ENCODE data around the gene VAMP8.

VAMP8 gene

DNA sequence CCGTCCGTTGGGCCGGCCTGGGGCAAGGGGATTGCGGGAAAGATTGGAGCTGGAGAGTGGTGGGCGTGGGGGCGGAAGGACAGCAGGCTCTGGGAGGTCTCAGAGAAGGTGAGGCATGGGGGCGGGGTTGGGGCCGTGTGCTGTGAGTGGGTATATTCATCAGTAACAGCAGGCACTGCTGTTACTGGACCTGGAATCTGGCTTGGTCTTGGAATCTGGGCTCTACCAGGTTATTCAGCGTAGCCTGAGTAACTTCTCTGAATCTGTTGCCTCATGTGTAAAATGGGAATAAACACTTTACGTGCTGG, 18.6 kb downstream of the VAMP8 start:
- TF ChIP-seq ZNF274 (IDR thresholded peaks at IDR 0.05; ENCODE audit: low read depth, low read length) (no peak), YY1 (IDR thresholded peaks at IDR 0.05; ENCODE audit: insufficient read depth, insufficient read length) (no peak), SUZ12 (IDR thresholded peaks at IDR 0.05; ENCODE audit: extremely low read depth, insufficient read depth, insufficient read length) (no peak)

GRCh38 chr2:85596486-85597143, 19.2 kb downstream of the VAMP8 start:
- Histone ChIP-seq H3K9me3 (ENCODE audit: insufficient read depth, low read length) (no peaks in the 10 kb centered on the region), H3K36me3 (ENCODE audit: insufficient read depth, insufficient read length, low read length) (peaks cover 42% of the 10 kb centered on the region), H3K9ac (ENCODE audit: insufficient read length, low read depth) (peak overlapping the region; percentile 86), H3K4me3 (ENCODE audit: insufficient read length, low read depth) (peak overlapping the region; percentile 91), H3K4me1 (ENCODE audit: insufficient read depth, insufficient read length) (peaks cover 2% of the 10 kb centered on the region), H3K27me3 (ENCODE audit: insufficient read depth, insufficient read length) (no peaks in the 10 kb centered on the region)
- DNase-seq (ENCODE audit: low read depth, low spot score) = no peak
- TF ChIP-seq SUZ12 (IDR thresholded peaks at IDR 0.05; ENCODE audit: extremely low read depth, insufficient read depth, insufficient read length) = no peak
- no peak for TF ChIP-seq ZNF274 (IDR thresholded peaks at IDR 0.05; ENCODE audit: low read depth, low read length)
- no peak for TF ChIP-seq YY1 (IDR thresholded peaks at IDR 0.05; ENCODE audit: insufficient read depth, insufficient read length)

More for the DNA sequence above, 18.6 kb downstream of the VAMP8 start:
- no peak for DNase-seq (ENCODE audit: low read depth, low spot score)
- Histone ChIP-seq H3K4me1 (ENCODE audit: insufficient read depth, insufficient read length) (peaks cover 2% of the 10 kb centered on the region), H3K9ac (ENCODE audit: insufficient read length, low read depth) (peak overlapping the region; percentile 86), H3K27me3 (ENCODE audit: insufficient read depth, insufficient read length) (no peaks in the 10 kb centered on the region), H3K4me3 (ENCODE audit: insufficient read length, low read depth) (peak overlapping the region; percentile 91), H3K9me3 (ENCODE audit: insufficient read depth, low read length) (no peaks in the 10 kb centered on the region), H3K36me3 (ENCODE audit: insufficient read depth, insufficient read length, low read length) (peaks cover 40% of the 10 kb centered on the region)

DNA sequence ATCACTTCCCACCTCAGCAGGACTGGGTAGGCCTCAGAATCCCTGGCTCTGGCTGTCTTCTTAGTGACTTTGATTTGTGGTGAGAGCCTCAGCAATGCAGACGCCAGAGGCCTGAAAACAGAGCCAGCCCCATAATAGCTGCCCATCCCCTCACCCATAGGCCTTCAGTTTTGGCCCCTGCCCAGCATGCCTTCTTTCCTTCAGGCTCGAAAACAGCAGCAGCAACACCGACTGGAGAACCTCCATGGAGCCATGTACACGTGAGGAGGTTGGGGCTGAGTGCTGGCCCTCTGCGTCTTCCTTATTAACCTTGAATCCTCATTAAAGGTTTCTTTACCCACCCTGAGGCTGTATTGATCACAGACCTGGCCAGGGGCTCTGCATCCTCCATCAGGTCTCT, 19.9 kb downstream of the VAMP8 start:
- Histone ChIP-seq H3K36me3 (ENCODE audit: insufficient read depth, insufficient read length, low read length) (peaks cover 42% of the 10 kb centered on the region), H3K4me3 (ENCODE audit: insufficient read length, low read depth) (no peak overlapping the region)
- DNase-seq (ENCODE audit: low read depth, low spot score) = no peak

GRCh38 chr2:85598594-85599340, 21.4 kb downstream of the VAMP8 start:
- H3K9me3 ChIP-seq (ENCODE audit: insufficient read depth, low read length) = no peaks in the 10 kb centered on the region
- peaks cover 42% of the 10 kb centered on the region for H3K36me3 ChIP-seq (ENCODE audit: insufficient read depth, insufficient read length, low read length)
- no peaks in the 10 kb centered on the region for H3K27me3 ChIP-seq (ENCODE audit: insufficient read depth, insufficient read length)
- no peak for TF ChIP-seq ZNF274 (IDR thresholded peaks at IDR 0.05; ENCODE audit: low read depth, low read length)
- no peak for TF ChIP-seq YY1 (IDR thresholded peaks at IDR 0.05; ENCODE audit: insufficient read depth, insufficient read length)
- TF ChIP-seq SUZ12 (IDR thresholded peaks at IDR 0.05; ENCODE audit: extremely low read depth, insufficient read depth, insufficient read length) = no peak
- no peak overlapping the region for H3K9ac ChIP-seq (ENCODE audit: insufficient read length, low read depth)
- DNase-seq (ENCODE audit: low read depth, low spot score) = no peak
- H3K4me3 ChIP-seq (ENCODE audit: insufficient read length, low read depth) = no peak overlapping the region
- H3K4me1 ChIP-seq (ENCODE audit: insufficient read depth, insufficient read length) = peaks cover 2% of the 10 kb centered on the region

More for the DNA sequence above, 19.9 kb downstream of the VAMP8 start:
- Histone ChIP-seq H3K9ac (ENCODE audit: insufficient read length, low read depth) (no peak overlapping the region), H3K9me3 (ENCODE audit: insufficient read depth, low read length) (no peaks in the 10 kb centered on the region), H3K27me3 (ENCODE audit: insufficient read depth, insufficient read length) (no peaks in the 10 kb centered on the region), H3K4me1 (ENCODE audit: insufficient read depth, insufficient read length) (peaks cover 2% of the 10 kb centered on the region)
- no peak for TF ChIP-seq YY1 (IDR thresholded peaks at IDR 0.05; ENCODE audit: insufficient read depth, insufficient read length)
- no peak for TF ChIP-seq ZNF274 (IDR thresholded peaks at IDR 0.05; ENCODE audit: low read depth, low read length)
- no peak for TF ChIP-seq SUZ12 (IDR thresholded peaks at IDR 0.05; ENCODE audit: extremely low read depth, insufficient read depth, insufficient read length)

DNA sequence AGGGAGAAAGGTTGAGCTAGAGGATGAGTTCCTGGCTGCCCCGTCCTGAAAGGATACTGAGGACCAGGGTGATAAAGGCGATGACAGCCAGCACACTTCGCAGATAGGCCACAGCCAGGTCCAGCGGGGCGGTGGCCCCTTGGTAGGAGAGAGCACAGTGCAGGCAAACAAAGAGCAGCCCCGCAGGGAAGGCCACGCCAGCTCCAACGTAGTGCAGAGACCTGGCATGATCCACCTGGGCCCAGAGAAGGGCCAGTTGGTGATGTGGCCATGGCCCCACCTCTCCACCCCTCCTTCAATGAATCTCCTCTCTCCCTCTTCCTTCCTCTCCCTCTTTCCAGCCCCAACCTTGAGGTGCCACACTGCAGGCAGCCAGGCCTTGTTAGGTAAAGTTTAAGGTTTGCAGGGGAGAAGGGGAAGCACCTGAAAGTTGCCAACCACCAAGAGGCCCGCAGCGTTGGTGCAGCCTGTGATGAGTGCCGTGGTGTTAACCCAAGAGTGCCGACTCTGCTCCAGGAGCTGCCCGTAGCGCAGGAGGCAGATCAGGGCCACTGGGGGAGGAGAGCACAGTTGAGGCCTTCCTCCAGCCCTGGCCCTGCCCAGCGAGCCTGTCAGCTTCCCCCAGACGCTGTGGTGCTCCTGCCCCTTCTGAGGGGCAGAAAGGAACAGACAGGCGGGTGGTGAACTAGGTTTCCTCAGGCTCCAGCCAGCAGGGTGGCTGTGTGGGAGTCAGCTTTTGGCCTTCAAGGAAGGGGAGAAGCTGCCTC, 22.3 kb downstream of the VAMP8 start:
- H3K9me3 ChIP-seq (ENCODE audit: insufficient read depth, low read length) = no peaks in the 10 kb centered on the region
- TF ChIP-seq YY1 (IDR thresholded peaks at IDR 0.05; ENCODE audit: insufficient read depth, insufficient read length) (no peak), SUZ12 (IDR thresholded peaks at IDR 0.05; ENCODE audit: extremely low read depth, insufficient read depth, insufficient read length) (no peak), ZNF274 (IDR thresholded peaks at IDR 0.05; ENCODE audit: low read depth, low read length) (no peak)
- no peak overlapping the region for H3K9ac ChIP-seq (ENCODE audit: insufficient read length, low read depth)
- no peak for DNase-seq (ENCODE audit: low read depth, low spot score)
- peaks cover 45% of the 10 kb centered on the region for H3K36me3 ChIP-seq (ENCODE audit: insufficient read depth, insufficient read length, low read length)
- H3K27me3 ChIP-seq (ENCODE audit: insufficient read depth, insufficient read length) = no peaks in the 10 kb centered on the region
- H3K4me1 ChIP-seq (ENCODE audit: insufficient read depth, insufficient read length) = no peaks in the 10 kb centered on the region
- no peak overlapping the region for H3K4me3 ChIP-seq (ENCODE audit: insufficient read length, low read depth)

DNA sequence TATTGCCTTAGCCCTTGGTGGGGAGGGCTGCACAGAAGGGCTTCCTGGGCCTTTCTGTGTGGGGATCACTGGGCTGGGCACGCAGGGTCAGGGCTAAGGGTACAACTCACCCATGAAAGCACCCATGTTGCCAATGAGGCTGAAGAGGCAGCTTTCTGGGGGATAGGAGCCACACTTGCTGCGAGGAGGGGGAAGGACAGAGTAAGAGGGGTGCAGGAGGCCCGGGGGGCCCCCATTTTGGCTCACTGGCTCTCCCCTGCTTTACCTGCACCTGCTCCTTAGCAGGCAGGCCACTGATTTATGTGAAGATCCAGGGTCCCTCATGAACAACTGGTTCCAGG, 22.8 kb downstream of the VAMP8 start:
- Histone ChIP-seq H3K9ac (ENCODE audit: insufficient read length, low read depth) (no peak overlapping the region), H3K4me1 (ENCODE audit: insufficient read depth, insufficient read length) (no peaks in the 10 kb centered on the region), H3K4me3 (ENCODE audit: insufficient read length, low read depth) (no peak overlapping the region), H3K36me3 (ENCODE audit: insufficient read depth, insufficient read length, low read length) (peaks cover 45% of the 10 kb centered on the region), H3K9me3 (ENCODE audit: insufficient read depth, low read length) (no peaks in the 10 kb centered on the region), H3K27me3 (ENCODE audit: insufficient read depth, insufficient read length) (no peaks in the 10 kb centered on the region)
- TF ChIP-seq ZNF274 (IDR thresholded peaks at IDR 0.05; ENCODE audit: low read depth, low read length) = no peak
- no peak for TF ChIP-seq SUZ12 (IDR thresholded peaks at IDR 0.05; ENCODE audit: extremely low read depth, insufficient read depth, insufficient read length)
- TF ChIP-seq YY1 (IDR thresholded peaks at IDR 0.05; ENCODE audit: insufficient read depth, insufficient read length) = no peak
- DNase-seq (ENCODE audit: low read depth, low spot score) = no peak
